ENCODE results near the gene CCDC3.
"Not testable (repeated sequence)": the region's sequence is repeated elsewhere in the genome, so short reads cannot be mapped to it uniquely, and the experiment has no call there.

The CCDC3 gene

GRCh38 chr10:12887780-12888179 lies 113.7 kb downstream of the CCDC3 start:
- DNase-seq (ENCODE audit: low read depth), result no peak

GRCh38 chr10:12884851-12885250 lies 116.7 kb downstream of the CCDC3 start:
- no peak for DNase-seq (ENCODE audit: low read depth)

GRCh38 chr10:12880423-12880822 lies 121.1 kb downstream of the CCDC3 start:
- DNase-seq (ENCODE audit: low read depth), result no peak

GRCh38 chr10:12877150-12877549 lies 124.4 kb downstream of the CCDC3 start:
- DNase-seq (ENCODE audit: low read depth), result no peak

GRCh38 chr10:12876266-12876665 lies 125.2 kb downstream of the CCDC3 start:
- DNase-seq (ENCODE audit: low read depth), result no peak

- peak; percentile 3 for DNase-seq (ENCODE audit: low read depth)
Measured at GRCh38 chr10:12875100-12875499, 126.4 kb downstream of the CCDC3 start.

GRCh38 chr10:12874501-12874900 lies 127.0 kb downstream of the CCDC3 start:
- DNase-seq (ENCODE audit: low read depth), result no peak

GRCh38 chr10:12873172-12873571 lies 128.3 kb downstream of the CCDC3 start:
- no peak for DNase-seq (ENCODE audit: low read depth)

- no peak for DNase-seq (ENCODE audit: low read depth)
Measured at GRCh38 chr10:12872577-12872976, 128.9 kb downstream of the CCDC3 start.

GRCh38 chr10:12869427-12869826 lies 132.1 kb downstream of the CCDC3 start:
- no peak for DNase-seq (ENCODE audit: low read depth)

- DNase-seq (ENCODE audit: low read depth), result no peak
Measured at GRCh38 chr10:12868229-12868628, 133.3 kb downstream of the CCDC3 start.

- not testable (repeated sequence) for DNase-seq (ENCODE audit: low read depth)
Measured at GRCh38 chr10:12865515-12865914, 136.0 kb downstream of the CCDC3 start.

- no peak for DNase-seq (ENCODE audit: low read depth)
Measured at GRCh38 chr10:12862459-12862858, 139.1 kb downstream of the CCDC3 start.

GRCh38 chr10:12854988-12855387 lies 146.5 kb downstream of the CCDC3 start:
- no peak for DNase-seq (ENCODE audit: low read depth)

- DNase-seq (ENCODE audit: low read depth), result no peak
Measured at GRCh38 chr10:12852687-12853086, 148.8 kb downstream of the CCDC3 start.

- no peak for DNase-seq (ENCODE audit: low read depth)
Measured at GRCh38 chr10:12849319-12850181, 152.0 kb downstream of the CCDC3 start.

- DNase-seq (ENCODE audit: low read depth), result no peak
Measured at GRCh38 chr10:12848439-12849173, 152.9 kb downstream of the CCDC3 start.

- no peak for DNase-seq (ENCODE audit: low read depth)
Measured at GRCh38 chr10:12847361-12847975, 154.0 kb downstream of the CCDC3 start.

- DNase-seq (ENCODE audit: low read depth), result peak; percentile 9
Measured at GRCh38 chr10:12846718-12847117, 154.8 kb downstream of the CCDC3 start.
